ENCODE measurements around the gene COQ2. TPM values are rescaled to one million over a fixed set of nuclear protein-coding genes. Genes with fewer than 3 reads are reported as not detected.
"Not testable (repeated sequence)": the region's sequence is repeated elsewhere in the genome, so short reads cannot be mapped to it uniquely, and the experiment has no call there.

COQ2 gene
- total and polyA plus RNA-seq, 2 experiments from 2014 or later: 21.1 to 25.3 TPM

GRCh38 chr4:83237591-83237990 is 47.0 kb downstream of the COQ2 start:
- H3K27me3 ChIP-seq (ENCODE audit: insufficient read depth): no peaks in the 10 kb centered on the region
- no peak overlapping the region for H3K27ac ChIP-seq (ENCODE audit: low read depth)
- Mint-ChIP-seq H3K27ac (no peak overlapping the region), H3K36me3 (ENCODE audit: low read depth) (no peaks in the 10 kb centered on the region), H3K9me3 (no peaks in the 10 kb centered on the region), H3K4me3 (no peak overlapping the region), H3K27me3 (ENCODE audit: insufficient read depth, low read depth, poor library complexity) (peaks cover 4% of the 10 kb centered on the region), H3K4me1 (peaks cover 14% of the 10 kb centered on the region; the same call in 2 of the 3 replicates)
- no peak overlapping the region for H3K4me2 ChIP-seq
- H2AFZ ChIP-seq: no peak overlapping the region
- H3K36me3 ChIP-seq (ENCODE audit: insufficient read depth): no peaks in the 10 kb centered on the region
- H3K4me3 ChIP-seq: no peak overlapping the region
- H4K20me1 ChIP-seq (replicated peaks; ENCODE audit: insufficient read depth): no peaks in the 10 kb centered on the region
- H3F3A ChIP-seq (replicated peaks; ENCODE audit: low read depth): no peaks in the 10 kb centered on the region
- H3K79me2 ChIP-seq (replicated peaks; ENCODE audit: insufficient read depth): no peaks in the 10 kb centered on the region
- H3K9me2 ChIP-seq (ENCODE audit: insufficient read depth): peaks cover 6% of the 10 kb centered on the region; the same call in 1 of the 2 replicates
- ATAC-seq (no peak), DNase-seq (ENCODE audit: low spot score) (no peak)
- no peaks in the 10 kb centered on the region for H3K4me1 ChIP-seq (ENCODE audit: insufficient read depth)
- TF ChIP-seq STAT1 (IDR thresholded peaks at IDR 0.05; ENCODE audit: unreplicated experiment): no peak
- TF ChIP-seq REST (IDR thresholded peaks at IDR 0.05; ENCODE audit: unreplicated experiment): no peak
- TF ChIP-seq ZNF114 (CRISPR knock-in tag; IDR thresholded peaks at IDR 0.05): no peak

GRCh38 chr4:83235645-83236133 is 48.9 kb downstream of the COQ2 start:
- H3K4me3 Mint-ChIP-seq; H3F3A ChIP-seq (replicated peaks; ENCODE audit: low read depth); H3K27me3 ChIP-seq (ENCODE audit: insufficient read depth); H3K4me2 ChIP-seq; H3K27ac ChIP-seq (ENCODE audit: low read depth); DNase-seq (ENCODE audit: low spot score); H3K36me3 Mint-ChIP-seq (ENCODE audit: low read depth); H3K9me3 Mint-ChIP-seq; H3K36me3 ChIP-seq (ENCODE audit: insufficient read depth); H3K27me3 Mint-ChIP-seq (ENCODE audit: insufficient read depth, low read depth, poor library complexity); H3K4me1 ChIP-seq (ENCODE audit: insufficient read depth); H3K27ac Mint-ChIP-seq; ATAC-seq; H2AFZ ChIP-seq; H3K4me3 ChIP-seq; H3K79me2 ChIP-seq (replicated peaks; ENCODE audit: insufficient read depth); H4K20me1 ChIP-seq (replicated peaks; ENCODE audit: insufficient read depth): not testable (repeated sequence)
- peaks cover 14% of the 10 kb centered on the region; the same call in 2 of the 3 replicates for H3K4me1 Mint-ChIP-seq
- H3K9me2 ChIP-seq (ENCODE audit: insufficient read depth): peaks cover 10% of the 10 kb centered on the region; the same call in 1 of the 2 replicates

GRCh38 chr4:83234902-83235644 is 49.5 kb downstream of the COQ2 start:
- Histone ChIP-seq H3K9me2 (ENCODE audit: insufficient read depth) (peaks cover 10% of the 10 kb centered on the region; the same call in 1 of the 2 replicates), H3K27ac (ENCODE audit: low read depth) (no peak overlapping the region), H3K4me3 (no peak overlapping the region), H3K36me3 (ENCODE audit: insufficient read depth) (no peaks in the 10 kb centered on the region), H4K20me1 (replicated peaks; ENCODE audit: insufficient read depth) (no peaks in the 10 kb centered on the region), H3K79me2 (replicated peaks; ENCODE audit: insufficient read depth) (no peaks in the 10 kb centered on the region), H2AFZ (no peak overlapping the region; the same call in 1 of the 2 replicates), H3K4me2 (no peak overlapping the region), H3F3A (replicated peaks; ENCODE audit: low read depth) (no peaks in the 10 kb centered on the region), H3K4me1 (ENCODE audit: insufficient read depth) (no peaks in the 10 kb centered on the region), H3K27me3 (ENCODE audit: insufficient read depth) (no peaks in the 10 kb centered on the region)
- Mint-ChIP-seq H3K27ac (no peak overlapping the region), H3K27me3 (ENCODE audit: insufficient read depth, low read depth, poor library complexity) (peaks cover 4% of the 10 kb centered on the region), H3K4me1 (peaks cover 14% of the 10 kb centered on the region; the same call in 2 of the 3 replicates), H3K9me3 (no peaks in the 10 kb centered on the region), H3K4me3 (no peak overlapping the region), H3K36me3 (ENCODE audit: low read depth) (no peaks in the 10 kb centered on the region)
- DNase-seq (ENCODE audit: low spot score) (no peak), ATAC-seq (no peak)
- TF ChIP-seq REST (IDR thresholded peaks at IDR 0.05; ENCODE audit: unreplicated experiment): no peak
